ENCODE data around the gene TIMP1.

GRCh38 chrX:47566841-47567240, 15.4 kb upstream of the TIMP1 start:
- TF ChIP-seq CTCF (IDR thresholded peaks at IDR 0.05) (no peak), POLR2A (IDR thresholded peaks at IDR 0.05) (no peak)
